ENCODE measurements around the gene AHDC1. TPM values are rescaled to one million over a fixed set of nuclear protein-coding genes. Genes with fewer than 3 reads are reported as not detected.

AHDC1 gene
- total and polyA plus RNA-seq, 10 of the 15 experiments (the other 5 are each of a cell fraction or from before 2014, with no cell fraction given): 0.21 to 13.0 (median 1.4) TPM

DNA sequence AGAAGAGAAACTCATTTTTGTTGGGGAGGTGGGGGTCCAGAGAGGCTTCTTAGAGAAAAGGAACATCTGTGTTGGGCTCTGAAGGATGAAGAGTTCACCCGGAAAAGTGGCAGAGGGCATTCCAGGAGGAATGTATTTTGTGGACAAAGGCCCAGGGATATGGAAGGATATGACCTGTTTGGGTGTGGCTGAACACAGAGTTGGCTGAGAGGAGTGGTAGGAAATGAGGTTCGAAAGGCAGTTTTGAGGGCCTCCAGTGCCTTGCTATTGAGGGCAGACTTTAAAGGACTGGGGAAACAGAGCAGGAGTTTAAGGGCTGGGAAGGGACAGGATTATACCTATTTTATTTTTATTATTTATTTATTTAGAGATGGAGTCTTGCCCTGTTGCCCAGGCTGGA is 86.6 kb downstream of the AHDC1 start:
- POLR2A ChIA-PET: interaction anchor here (2.0 kb wide), 1 partner anchor 24 kb away, joined by 7 read pairs; no protein-coding TSS in a partner anchor
- Histone ChIP-seq H3K27ac (ENCODE audit: control insufficient read depth, insufficient read depth) (no peak overlapping the region), H3K4me2 (ENCODE audit: control insufficient read depth, insufficient read depth) (no peak overlapping the region), H2AFZ (ENCODE audit: control insufficient read depth, low read depth, low read length) (no peak overlapping the region), H3K36me3 (ENCODE audit: control insufficient read depth in 2 of 2, insufficient read depth in 2 of 2, low read length in 1 of 2) (no peaks in the 10 kb centered on the region), H3K4me1 (ENCODE audit: control insufficient read depth, insufficient read depth, low read length) (no peaks in the 10 kb centered on the region; the same call in 1 of the 2 replicates), H3K79me2 (ENCODE audit: control insufficient read depth, insufficient read depth, low read length) (no peaks in the 10 kb centered on the region), H3K9me3 (replicated peaks; ENCODE audit: control insufficient read depth, insufficient read depth, low read length) (no peaks in the 10 kb centered on the region), H3K4me3 (no peak overlapping the region), H4K20me1 (ENCODE audit: control insufficient read depth, insufficient read depth) (no peaks in the 10 kb centered on the region), H3K9ac (ENCODE audit: control insufficient read depth, insufficient read depth, low read length) (no peak overlapping the region), H3K27me3 (replicated peaks in 1 of 2; ENCODE audit: control insufficient read depth in 2 of 2, insufficient read depth in 2 of 2, low read length in 1 of 2) (no peaks in the 10 kb centered on the region)
- SMC1A ChIA-PET (ENCODE audit: uncharacterized antibody, unreplicated experiment): interaction anchor here (1.3 to 3.6 kb wide), 2 partner anchors 102 to 175 kb away, joined by 4 to 16 read pairs; no protein-coding TSS in a partner anchor
- intact Hi-C loops (cut with micrococcal nuclease; ENCODE audit: unreplicated experiment) (no loop called here), in situ Hi-C loops (cut with MboI) (no loop called here)
- RAD21 ChIA-PET (ENCODE audit: unreplicated experiment): interaction anchor here (0.9 kb wide), 1 partner anchor 39 kb away, joined by 3 read pairs; no protein-coding TSS in a partner anchor
- no TSS peak for BruUV-seq (replicated peaks)
- DNase-seq (ENCODE audit: low read depth, low spot score) (no peak), FAIRE-seq (no peak), ATAC-seq (no peak)
- CTCF ChIA-PET: no interaction called here
- WGBS (ENCODE audit: insufficient coverage, insufficient replicate concordance, low lambda C conversion rate, missing lambda C conversion rate): 46% methylated on average over 2 of the region's 2 CpGs
- no peak for TF ChIP-seq IKZF1 (conservative IDR thresholded peaks at IDR 0.05)
- TF ChIP-seq, protein P1, sequence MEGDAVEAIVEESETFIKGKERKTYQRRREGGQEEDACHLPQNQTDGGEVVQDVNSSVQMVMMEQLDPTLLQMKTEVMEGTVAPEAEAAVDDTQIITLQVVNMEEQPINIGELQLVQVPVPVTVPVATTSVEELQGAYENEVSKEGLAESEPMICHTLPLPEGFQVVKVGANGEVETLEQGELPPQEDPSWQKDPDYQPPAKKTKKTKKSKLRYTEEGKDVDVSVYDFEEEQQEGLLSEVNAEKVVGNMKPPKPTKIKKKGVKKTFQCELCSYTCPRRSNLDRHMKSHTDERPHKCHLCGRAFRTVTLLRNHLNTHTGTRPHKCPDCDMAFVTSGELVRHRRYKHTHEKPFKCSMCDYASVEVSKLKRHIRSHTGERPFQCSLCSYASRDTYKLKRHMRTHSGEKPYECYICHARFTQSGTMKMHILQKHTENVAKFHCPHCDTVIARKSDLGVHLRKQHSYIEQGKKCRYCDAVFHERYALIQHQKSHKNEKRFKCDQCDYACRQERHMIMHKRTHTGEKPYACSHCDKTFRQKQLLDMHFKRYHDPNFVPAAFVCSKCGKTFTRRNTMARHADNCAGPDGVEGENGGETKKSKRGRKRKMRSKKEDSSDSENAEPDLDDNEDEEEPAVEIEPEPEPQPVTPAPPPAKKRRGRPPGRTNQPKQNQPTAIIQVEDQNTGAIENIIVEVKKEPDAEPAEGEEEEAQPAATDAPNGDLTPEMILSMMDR (IDR thresholded peaks at IDR 0.05 in 2 of 3, conservative IDR thresholded peaks at IDR 0.05 in 1 of 3; ENCODE audit: control insufficient read depth in 2 of 3, extremely low read depth in 1 of 3, insufficient read depth in 1 of 3, low read depth in 3 of 3, low read length in 3 of 3): no peak
- TF ChIP-seq, protein P2, sequence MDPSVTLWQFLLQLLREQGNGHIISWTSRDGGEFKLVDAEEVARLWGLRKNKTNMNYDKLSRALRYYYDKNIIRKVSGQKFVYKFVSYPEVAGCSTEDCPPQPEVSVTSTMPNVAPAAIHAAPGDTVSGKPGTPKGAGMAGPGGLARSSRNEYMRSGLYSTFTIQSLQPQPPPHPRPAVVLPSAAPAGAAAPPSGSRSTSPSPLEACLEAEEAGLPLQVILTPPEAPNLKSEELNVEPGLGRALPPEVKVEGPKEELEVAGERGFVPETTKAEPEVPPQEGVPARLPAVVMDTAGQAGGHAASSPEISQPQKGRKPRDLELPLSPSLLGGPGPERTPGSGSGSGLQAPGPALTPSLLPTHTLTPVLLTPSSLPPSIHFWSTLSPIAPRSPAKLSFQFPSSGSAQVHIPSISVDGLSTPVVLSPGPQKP (IDR thresholded peaks at IDR 0.05; ENCODE audit: low read depth, low read length): no peak
- TF ChIP-seq CBX3 (IDR thresholded peaks at IDR 0.05; ENCODE audit: borderline replicate concordance, low read depth): no peak
- no peak for TF ChIP-seq NFXL1 (IDR thresholded peaks at IDR 0.05; ENCODE audit: borderline replicate concordance)
- TF ChIP-seq EGR1 (IDR thresholded peaks at IDR 0.05; ENCODE audit: borderline replicate concordance in 1 of 2, low read depth in 2 of 2, low read length in 2 of 2): no peak
- no peak for TF ChIP-seq SUZ12 (IDR thresholded peaks at IDR 0.05; ENCODE audit: unreplicated experiment)
- TF ChIP-seq, protein P3, sequence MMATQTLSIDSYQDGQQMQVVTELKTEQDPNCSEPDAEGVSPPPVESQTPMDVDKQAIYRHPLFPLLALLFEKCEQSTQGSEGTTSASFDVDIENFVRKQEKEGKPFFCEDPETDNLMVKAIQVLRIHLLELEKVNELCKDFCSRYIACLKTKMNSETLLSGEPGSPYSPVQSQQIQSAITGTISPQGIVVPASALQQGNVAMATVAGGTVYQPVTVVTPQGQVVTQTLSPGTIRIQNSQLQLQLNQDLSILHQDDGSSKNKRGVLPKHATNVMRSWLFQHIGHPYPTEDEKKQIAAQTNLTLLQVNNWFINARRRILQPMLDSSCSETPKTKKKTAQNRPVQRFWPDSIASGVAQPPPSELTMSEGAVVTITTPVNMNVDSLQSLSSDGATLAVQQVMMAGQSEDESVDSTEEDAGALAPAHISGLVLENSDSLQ (IDR thresholded peaks at IDR 0.05): no peak
- no peak for TF ChIP-seq NFIC (IDR thresholded peaks at IDR 0.05; ENCODE audit: low read depth, low read length)
- TF ChIP-seq, protein P4, sequence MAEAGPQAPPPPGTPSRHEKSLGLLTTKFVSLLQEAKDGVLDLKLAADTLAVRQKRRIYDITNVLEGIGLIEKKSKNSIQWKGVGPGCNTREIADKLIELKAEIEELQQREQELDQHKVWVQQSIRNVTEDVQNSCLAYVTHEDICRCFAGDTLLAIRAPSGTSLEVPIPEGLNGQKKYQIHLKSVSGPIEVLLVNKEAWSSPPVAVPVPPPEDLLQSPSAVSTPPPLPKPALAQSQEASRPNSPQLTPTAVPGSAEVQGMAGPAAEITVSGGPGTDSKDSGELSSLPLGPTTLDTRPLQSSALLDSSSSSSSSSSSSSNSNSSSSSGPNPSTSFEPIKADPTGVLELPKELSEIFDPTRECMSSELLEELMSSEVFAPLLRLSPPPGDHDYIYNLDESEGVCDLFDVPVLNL (IDR thresholded peaks at IDR 0.05; ENCODE audit: low read depth, low read length): no peak
- no peak for TF ChIP-seq SREBF2 (IDR thresholded peaks at IDR 0.05; ENCODE audit: low read length)
- TF ChIP-seq, protein P5, sequence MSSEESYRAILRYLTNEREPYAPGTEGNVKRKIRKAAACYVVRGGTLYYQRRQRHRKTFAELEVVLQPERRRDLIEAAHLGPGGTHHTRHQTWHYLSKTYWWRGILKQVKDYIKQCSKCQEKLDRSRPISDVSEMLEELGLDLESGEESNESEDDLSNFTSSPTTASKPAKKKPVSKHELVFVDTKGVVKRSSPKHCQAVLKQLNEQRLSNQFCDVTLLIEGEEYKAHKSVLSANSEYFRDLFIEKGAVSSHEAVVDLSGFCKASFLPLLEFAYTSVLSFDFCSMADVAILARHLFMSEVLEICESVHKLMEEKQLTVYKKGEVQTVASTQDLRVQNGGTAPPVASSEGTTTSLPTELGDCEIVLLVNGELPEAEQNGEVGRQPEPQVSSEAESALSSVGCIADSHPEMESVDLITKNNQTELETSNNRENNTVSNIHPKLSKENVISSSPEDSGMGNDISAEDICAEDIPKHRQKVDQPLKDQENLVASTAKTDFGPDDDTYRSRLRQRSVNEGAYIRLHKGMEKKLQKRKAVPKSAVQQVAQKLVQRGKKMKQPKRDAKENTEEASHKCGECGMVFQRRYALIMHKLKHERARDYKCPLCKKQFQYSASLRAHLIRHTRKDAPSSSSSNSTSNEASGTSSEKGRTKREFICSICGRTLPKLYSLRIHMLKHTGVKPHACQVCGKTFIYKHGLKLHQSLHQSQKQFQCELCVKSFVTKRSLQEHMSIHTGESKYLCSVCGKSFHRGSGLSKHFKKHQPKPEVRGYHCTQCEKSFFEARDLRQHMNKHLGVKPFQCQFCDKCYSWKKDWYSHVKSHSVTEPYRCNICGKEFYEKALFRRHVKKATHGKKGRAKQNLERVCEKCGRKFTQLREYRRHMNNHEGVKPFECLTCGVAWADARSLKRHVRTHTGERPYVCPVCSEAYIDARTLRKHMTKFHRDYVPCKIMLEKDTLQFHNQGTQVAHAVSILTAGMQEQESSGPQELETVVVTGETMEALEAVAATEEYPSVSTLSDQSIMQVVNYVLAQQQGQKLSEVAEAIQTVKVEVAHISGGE (CRISPR knock-in tag; IDR thresholded peaks at IDR 0.05): no peak
- TF ChIP-seq RCOR1 (conservative IDR thresholded peaks at IDR 0.05; ENCODE audit: low read depth, low read length): no peak
